ENCODE measurements around the gene MMP21. TPM values are rescaled to one million over a fixed set of nuclear protein-coding genes. Genes with fewer than 3 reads are reported as not detected.

Gene MMP21
- polyA plus RNA-seq, 1 donor from 2014 or later, result not detected

GRCh38 chr10:125721035-125721434, 54.6 kb downstream of the MMP21 start:
- no peak for TF ChIP-seq TAF1 (IDR thresholded peaks at IDR 0.05; ENCODE audit: low read depth)
- Histone ChIP-seq H3K9me2 (ENCODE audit: insufficient read depth, low read length) (no peaks in the 10 kb centered on the region), H3K27ac (ENCODE audit: low read length) (no peak overlapping the region), H3K79me2 (replicated peaks; ENCODE audit: insufficient read depth, low read length) (peaks cover 24% of the 10 kb centered on the region), H3K27me3 (ENCODE audit: insufficient read depth, low read depth, low read length) (no peaks in the 10 kb centered on the region), H3K36me3 (ENCODE audit: insufficient read depth, low read length) (peaks cover 3% of the 10 kb centered on the region), H3F3A (ENCODE audit: insufficient read depth, low read length, poor library complexity, severe bottlenecking) (no peaks in the 10 kb centered on the region), H3K9me3 (ENCODE audit: low read length) (no peaks in the 10 kb centered on the region), H4K20me1 (ENCODE audit: insufficient read depth) (no peaks in the 10 kb centered on the region), H2AFZ (ENCODE audit: low read depth, low read length) (no peak overlapping the region), H3K4me3 (ENCODE audit: low read length) (peak overlapping the region; percentile 99), H3K9ac (ENCODE audit: low read length) (no peak overlapping the region), H3K4me2 (ENCODE audit: low read length) (peak overlapping the region; percentile 91)

- no peak for TF ChIP-seq CTCF (IDR thresholded peaks at IDR 0.05; ENCODE audit: poor library complexity, severe bottlenecking)
- TF ChIP-seq MXI1 (conservative IDR thresholded peaks at IDR 0.05; ENCODE audit: poor library complexity, severe bottlenecking), result no peak
- TF ChIP-seq SMC3 (conservative IDR thresholded peaks at IDR 0.05; ENCODE audit: poor library complexity), result peak; percentile 31
- TF ChIP-seq EZH2 (IDR thresholded peaks at IDR 0.05; ENCODE audit: borderline replicate concordance, insufficient read depth, low read length, poor library complexity, severe bottlenecking), result no peak
- TF ChIP-seq RAD21 (conservative IDR thresholded peaks at IDR 0.05), result peak; percentile 46
- TF ChIP-seq REST (IDR thresholded peaks at IDR 0.05; ENCODE audit: borderline replicate concordance), result no peak
- no peak for TF ChIP-seq TAF1 (IDR thresholded peaks at IDR 0.05; ENCODE audit: low read depth)
- TF ChIP-seq POLR2AphosphoS5 (IDR thresholded peaks at IDR 0.05), result no peak
- TF ChIP-seq EP300 (conservative IDR thresholded peaks at IDR 0.05; ENCODE audit: poor library complexity, severe bottlenecking), result no peak
- H3K9me2 ChIP-seq (ENCODE audit: insufficient read depth, low read length), result no peaks in the 10 kb centered on the region
- no peaks in the 10 kb centered on the region for H4K20me1 ChIP-seq (ENCODE audit: insufficient read depth)
- H3F3A ChIP-seq (ENCODE audit: insufficient read depth, low read length, poor library complexity, severe bottlenecking), result no peaks in the 10 kb centered on the region
- peak overlapping the region; percentile 88 for H3K9ac ChIP-seq (ENCODE audit: low read length)
- peak overlapping the region; percentile 91 for H3K4me2 ChIP-seq (ENCODE audit: low read length)
- H3K79me2 ChIP-seq (replicated peaks; ENCODE audit: insufficient read depth, low read length), result peaks cover 24% of the 10 kb centered on the region
- H3K4me3 ChIP-seq (ENCODE audit: low read length), result peak overlapping the region; percentile 99
- H3K27me3 ChIP-seq (ENCODE audit: insufficient read depth, low read depth, low read length), result no peaks in the 10 kb centered on the region
- peak overlapping the region; percentile 78 for H2AFZ ChIP-seq (ENCODE audit: low read depth, low read length)
- no peaks in the 10 kb centered on the region for H3K36me3 ChIP-seq (ENCODE audit: insufficient read depth, low read length)
- no peaks in the 10 kb centered on the region for H3K9me3 ChIP-seq (ENCODE audit: low read length)
- peak overlapping the region; percentile 86 for H3K27ac ChIP-seq (ENCODE audit: low read length)
Measured at GRCh38 chr10:125720002-125720382, 55.6 kb downstream of the MMP21 start.

Measured in neural cell (in vitro differentiated cells).